ENCODE measurements around the gene YKT6. TPM values are rescaled to one million over a fixed set of nuclear protein-coding genes. Genes with fewer than 3 reads are reported as not detected.
A peak's percentile ranks its signal among the peaks of the same experiment; 100 is the strongest.

Gene YKT6
- total and polyA plus RNA-seq, 2 of the 8 experiments (the other 6 are each of a cell fraction or from before 2014, with no cell fraction given): 75.3 to 103 TPM

DNA sequence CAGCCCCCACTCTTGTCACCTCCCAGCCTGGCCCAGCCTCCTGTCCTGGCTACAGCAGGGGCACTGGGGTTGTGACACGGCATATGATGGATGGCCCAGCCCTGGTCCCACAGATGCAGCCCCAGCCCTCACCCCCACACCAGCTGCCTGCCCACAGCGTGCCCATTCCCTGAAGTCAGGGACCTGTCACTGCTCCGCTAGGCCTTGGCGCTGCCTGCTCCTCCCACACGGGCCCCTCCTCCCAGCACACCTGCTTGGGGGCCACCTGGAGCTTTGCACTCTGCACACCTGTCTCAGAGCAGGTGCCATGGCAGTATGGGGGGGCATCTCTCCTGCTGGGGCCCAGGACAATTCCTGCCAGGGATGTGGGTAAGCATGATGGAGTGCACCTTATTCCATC, 15.0 kb upstream of the YKT6 start:
- ChIA-PET POLR2A (ENCODE audit: partially characterized antibody) (interaction anchor here (0.6 kb wide), 1 partner anchor 141 kb away, joined by 3 read pairs; no protein-coding TSS in a partner anchor), CTCF (ENCODE audit: partially characterized antibody) (interaction anchor here (0.6 to 1.3 kb wide), 5 partner anchors 10 to 55 kb away, joined by 3 to 4 read pairs (median 3); partner anchors contain the start of gene YKT6)
- peaks cover 10 to 12% of the 10 kb centered on the region in 2 experiments; a peak in 2 of 4 replicates for H3K9me3 ChIP-seq (ENCODE audit: insufficient read depth in 2 of 2, low read depth in 1 of 2, low read length in 1 of 2)
- FAIRE-seq (no peak), DNase-seq (ENCODE audit: low read depth in 1 of 2, low spot score in 2 of 2) (no peak)
- H2BK120ac ChIP-seq (replicated peaks; ENCODE audit: low read depth, low read length): no peak overlapping the region
- H2BK12ac ChIP-seq (ENCODE audit: low read depth, low read length): 0 out of 2 replicates have a peak overlapping the region, but pooled peaks have one; percentile 27
- no peak overlapping the region for H2AK5ac ChIP-seq (ENCODE audit: low read depth, low read length)
- no peak overlapping the region for H2BK20ac ChIP-seq (ENCODE audit: low read length)
- peaks cover 0 to 3% (median 0%) of the 10 kb centered on the region in 4 experiments; a peak in 3 of 7 replicates for H3K27me3 ChIP-seq (replicated peaks in 1 of 4; ENCODE audit: control insufficient read depth in 3 of 4, extremely low read depth in 1 of 4, insufficient read depth in 3 of 4, low read length in 3 of 4)
- no peak overlapping the region for H3K4ac ChIP-seq (replicated peaks; ENCODE audit: insufficient read length, low read depth, low read length)
- no peak overlapping the region for H3K4me2 ChIP-seq (ENCODE audit: insufficient read depth in 1 of 2, low read depth in 2 of 2, low read length in 2 of 2)
- H3K18ac ChIP-seq (ENCODE audit: extremely low read depth, low read length): no peak overlapping the region; the same call in 1 of the 2 replicates
- WGBS, 2 experiments (ENCODE audit: extremely low coverage in 1 of 2, insufficient coverage in 1 of 2, insufficient read length in 1 of 2, insufficient replicate concordance in 2 of 2, low coverage in 1 of 2, low lambda C conversion rate in 2 of 2, missing lambda C conversion rate in 1 of 2): 77% methylated on average over 5 of the region's 5 CpGs; no CpG with 5 or more reads in 1 of the 2 experiments
- H3K79me1 ChIP-seq (ENCODE audit: low read depth, low read length): no peaks in the 10 kb centered on the region
- H3K56ac ChIP-seq (replicated peaks; ENCODE audit: insufficient read length, low read depth, low read length): no peak overlapping the region
- H3K4me1 ChIP-seq (replicated peaks in 1 of 4; ENCODE audit: control insufficient read depth in 3 of 4, insufficient read depth in 4 of 4, low read length in 3 of 4): peaks cover 0 to 4% (median 2%) of the 10 kb centered on the region in 4 experiments; a peak in 5 of 7 replicates
- H3K23ac ChIP-seq (ENCODE audit: insufficient read length): no peak overlapping the region
- H3K9ac ChIP-seq (replicated peaks in 1 of 4; ENCODE audit: extremely low read depth in 1 of 4, low read depth in 3 of 4, low read length in 3 of 4): no peak overlapping the region
- no peaks in the 10 kb centered on the region for H4K20me1 ChIP-seq (replicated peaks in 1 of 2; ENCODE audit: control insufficient read depth in 1 of 2, insufficient read depth in 2 of 2, low read length in 2 of 2)
- no peak overlapping the region for H3K14ac ChIP-seq (ENCODE audit: insufficient read length)
- no peak overlapping the region for H2BK5ac ChIP-seq (ENCODE audit: low read depth, low read length)
- no peak overlapping the region for H2BK15ac ChIP-seq (ENCODE audit: low read length)
- no peak overlapping the region for H4K8ac ChIP-seq (ENCODE audit: extremely low read depth, insufficient read depth, low read length)
- H3K4me3 ChIP-seq (ENCODE audit: extremely low read depth in 1 of 4, insufficient read depth in 2 of 4, low read depth in 3 of 4, low read length in 4 of 4): no peak overlapping the region
- H3K27ac ChIP-seq (ENCODE audit: low read depth, low read length): no peak overlapping the region
- H2AFZ ChIP-seq (ENCODE audit: low read length): no peak overlapping the region
- H3K23me2 ChIP-seq (ENCODE audit: low read depth, low read length): no peaks in the 10 kb centered on the region
- H3K36me3 ChIP-seq (ENCODE audit: control insufficient read depth in 2 of 4, insufficient read depth in 4 of 4, low read length in 3 of 4): no peaks in the 10 kb centered on the region
- H4K91ac ChIP-seq (replicated peaks; ENCODE audit: insufficient read length, low read length): no peak overlapping the region
- H3K79me2 ChIP-seq (ENCODE audit: control insufficient read depth in 1 of 2, insufficient read depth in 2 of 2, low read length in 2 of 2): no peaks in the 10 kb centered on the region
- no peak overlapping the region for H4K5ac ChIP-seq (ENCODE audit: insufficient read length, low read depth, low read length)
- no peak for TF ChIP-seq SIN3A (conservative IDR thresholded peaks at IDR 0.05 in 1 of 2, IDR thresholded peaks at IDR 0.05 in 1 of 2; ENCODE audit: low read depth in 1 of 2, low read length in 2 of 2)
- TF ChIP-seq CBX8 (IDR thresholded peaks at IDR 0.05; ENCODE audit: borderline replicate concordance, low read depth, low read length): no peak
- TF ChIP-seq EP300 (IDR thresholded peaks at IDR 0.05; ENCODE audit: borderline replicate concordance in 1 of 2, low read depth in 2 of 2, low read length in 2 of 2): no peak
- no peak for TF ChIP-seq RNF2 (IDR thresholded peaks at IDR 0.05; ENCODE audit: borderline replicate concordance, low read depth, low read length, missing control alignments, poor library complexity, severe bottlenecking)
- TF ChIP-seq CHD2 (IDR thresholded peaks at IDR 0.05; ENCODE audit: low read length): no peak
- no peak for TF ChIP-seq GABPA (IDR thresholded peaks at IDR 0.05; ENCODE audit: borderline replicate concordance, insufficient read depth, low read length)
- TF ChIP-seq MAX (IDR thresholded peaks at IDR 0.05): no peak
- TF ChIP-seq JUND (IDR thresholded peaks at IDR 0.05; ENCODE audit: low read length): no peak
- no peak for TF ChIP-seq ZNF274 (IDR thresholded peaks at IDR 0.05; ENCODE audit: borderline replicate concordance, extremely low read depth, low read length)
- TF ChIP-seq TEAD4 (IDR thresholded peaks at IDR 0.05; ENCODE audit: low read depth, low read length): no peak
- TF ChIP-seq SUZ12 (IDR thresholded peaks at IDR 0.05; ENCODE audit: low read length): no peak
- no peak for TF ChIP-seq KDM5A (IDR thresholded peaks at IDR 0.05; ENCODE audit: low read length)
- no peak for TF ChIP-seq YY1 (IDR thresholded peaks at IDR 0.05; ENCODE audit: low read depth, low read length)

Measured in H1 (cell line).